Gastrocnemius medialis (tissue), 4 donors: ENCODE results near the gene WWOX. TPM values are rescaled to one million over a fixed set of nuclear protein-coding genes. Genes with fewer than 3 reads are reported as not detected.

Source experiments
- ATAC-seq, 2 donors: fragments of 150-250 bp; one replicate each; pipeline ENCODE4 v1.9.1; 2016
- DNase-seq, 2 donors: peaks; one replicate each; pipeline ENCODE4 v3.0.0-alpha.2; 2019
- H3K27ac ChIP-seq, 4 donors: fragments of 200-600 bp; sonication (generic); 1 replicate in 1 of 4; 2 replicates in 3 of 4; pipeline ENCODE4 v1.5.1; 2016 to 2018; ENCODE audit warnings: mild to moderate bottlenecking in 2 of 4, moderate library complexity in 1 of 4
- H3K27me3 ChIP-seq, 3 donors: fragments of 200-600 bp; sonication (generic) in 2 of 3; 1 replicate in 1 of 3; 2 replicates in 2 of 3; pipeline versions ENCODE4 v1.5.1 to v1.6.0; 2016 to 2019; ENCODE audit warnings: mild to moderate bottlenecking in 1 of 3, moderate library complexity in 1 of 3
- H3K36me3 ChIP-seq, 2 donors: fragments of 200-600 bp; sonication (generic) in 1 of 2; one replicate each; pipeline ENCODE4 v1.5.1; 2017 to 2018
- H3K4me1 ChIP-seq, 2 donors: fragments of 200-600 bp; sonication (generic) in 1 of 2; one replicate each; pipeline ENCODE4 v1.5.1; 2016 to 2017; ENCODE audit warnings: mild to moderate bottlenecking in 2 of 2
- H3K4me3 ChIP-seq, 4 donors: fragments of 200-600 bp; sonication (generic) in 3 of 4; 1 replicate in 1 of 4; 2 replicates in 3 of 4; pipeline ENCODE4 v1.5.1; 2016 to 2019; ENCODE audit warnings: mild to moderate bottlenecking in 2 of 4
- H3K9me3 ChIP-seq, 3 donors: fragments of 200-600 bp; sonication (generic) in 2 of 3; 1 replicate in 1 of 3; 2 replicates in 2 of 3; pipeline ENCODE4 v1.5.1; 2016 to 2019
- CTCF ChIP-seq, 5 experiments: fragments of 450-650 bp in 3 of 5; fragments of 200-600 bp in 2 of 5; sonication (generic) in 2 of 5; IDR thresholded peaks in 4 of 5; conservative IDR thresholded peaks in 1 of 5; 1 replicate in 4 of 5; 2 replicates in 1 of 5; pipeline ENCODE4 v1.5.1; 2016 to 2019; ENCODE audit warnings: antibody characterized with exemption in 5 of 5, mild to moderate bottlenecking in 3 of 5, moderate library complexity in 3 of 5
- POLR2A ChIP-seq, 2 donors: fragments of 450-650 bp; IDR thresholded peaks; one replicate each; pipeline ENCODE4 v1.6.1; 2017; ENCODE audit warnings: antibody characterized with exemption in 2 of 2, mild to moderate bottlenecking in 2 of 2, moderate library complexity in 2 of 2
- in situ Hi-C, 4 donors: fragments of 200-750 bp; cut with MboI; loops; one replicate each; pipeline versions ENCODE4 v1.15.0 to v1.8.0; 2017; ENCODE audit warnings: low sequenced_read_pairs in 4 of 4
- intact Hi-C: fragments of 100-400 bp; cut with DNase I; formaldehyde crosslinking; loops from one replicate; pipeline ENCODE4 v1.15.1; 2023; ENCODE audit warnings: low total_unique reads
- total RNA-seq, 4 donors: library from RNA; depleted of rRNA; stranded (reverse); fragments of >200 nt; gene quantifications; one replicate each; pipeline versions ENCODE4 v1.1.0 to v1.2.3, GENCODE V29; 2016

The WWOX gene
- total RNA-seq, 4 donors from 2014 or later = 3.3 to 13.0 (median 6.0) TPM

DNA sequence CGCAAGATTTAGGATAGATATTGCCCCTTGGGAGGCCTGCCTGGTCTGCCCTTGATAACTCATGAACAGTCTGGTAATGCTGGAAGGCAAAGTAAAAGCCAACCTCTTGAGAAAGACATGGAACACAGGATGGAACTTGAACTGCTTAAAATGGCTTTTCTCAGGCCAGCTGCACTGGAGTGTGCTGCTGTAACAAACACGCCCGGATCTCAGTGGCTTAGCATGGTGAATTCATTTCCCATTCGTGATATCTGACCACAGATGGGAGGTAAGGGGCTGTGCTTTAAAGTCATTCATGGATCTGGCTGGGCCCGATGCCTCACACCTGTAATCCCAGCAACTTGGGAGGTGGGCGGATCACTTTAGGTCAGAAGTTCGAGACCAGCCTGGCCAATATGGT, 113.2 kb downstream of the WWOX start:
- intact Hi-C loops = no loop called here
- no peak overlapping the region for H3K4me3 ChIP-seq
- in situ Hi-C loops = no loop called here
- no peaks in the 10 kb centered on the region for H3K27me3 ChIP-seq
- H3K4me1 ChIP-seq = no peaks in the 10 kb centered on the region
- H3K27ac ChIP-seq = no peak overlapping the region
- TF ChIP-seq POLR2A (IDR thresholded peaks at IDR 0.05) (no peak), CTCF (IDR thresholded peaks at IDR 0.05 in 4 of 5, conservative IDR thresholded peaks at IDR 0.05 in 1 of 5) (no peak)
- DNase-seq (no peak), ATAC-seq (no peak)
- no peaks in the 10 kb centered on the region for H3K36me3 ChIP-seq
- no peaks in the 10 kb centered on the region for H3K9me3 ChIP-seq

DNA sequence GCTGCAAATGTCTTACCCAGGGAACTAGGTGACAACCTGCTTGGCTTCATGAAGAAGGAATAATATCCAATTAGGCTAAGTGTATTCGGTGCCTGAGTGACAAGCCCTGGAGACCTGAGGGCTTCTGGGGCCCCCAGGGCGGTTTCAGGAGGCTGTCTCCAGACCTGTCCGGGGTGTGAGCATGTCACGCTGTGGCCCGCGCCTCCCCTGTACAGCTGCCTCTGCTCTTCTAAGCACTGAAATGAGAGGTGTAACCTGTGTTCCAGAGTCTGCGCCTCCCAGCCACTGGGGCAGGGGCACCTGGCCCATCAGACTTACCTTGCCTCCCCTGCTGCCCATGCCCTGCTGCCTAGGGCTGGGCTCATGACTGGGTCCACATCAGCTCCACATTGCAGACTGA, 114.3 kb downstream of the WWOX start:
- H3K36me3 ChIP-seq = no peaks in the 10 kb centered on the region
- no peaks in the 10 kb centered on the region for H3K9me3 ChIP-seq
- no peaks in the 10 kb centered on the region for H3K27me3 ChIP-seq
- H3K4me1 ChIP-seq = no peaks in the 10 kb centered on the region
- in situ Hi-C loops (no loop called here), intact Hi-C loops (no loop called here)
- no peak overlapping the region for H3K4me3 ChIP-seq
- ATAC-seq (no peak), DNase-seq (no peak)
- no peak for TF ChIP-seq CTCF (IDR thresholded peaks at IDR 0.05 in 4 of 5, conservative IDR thresholded peaks at IDR 0.05 in 1 of 5)
- no peak for TF ChIP-seq POLR2A (IDR thresholded peaks at IDR 0.05)
- no peak overlapping the region for H3K27ac ChIP-seq

GRCh38 chr16:78215222-78215621, 115.8 kb downstream of the WWOX start:
- no peak for TF ChIP-seq POLR2A (IDR thresholded peaks at IDR 0.05)
- no peak for TF ChIP-seq CTCF (IDR thresholded peaks at IDR 0.05 in 4 of 5, conservative IDR thresholded peaks at IDR 0.05 in 1 of 5)
- Histone ChIP-seq H3K4me1 (no peaks in the 10 kb centered on the region), H3K27ac (no peak overlapping the region), H3K4me3 (no peak overlapping the region), H3K36me3 (no peaks in the 10 kb centered on the region), H3K27me3 (no peaks in the 10 kb centered on the region), H3K9me3 (no peaks in the 10 kb centered on the region)
- ATAC-seq (no peak), DNase-seq (no peak)
- intact Hi-C loops = no loop called here
- in situ Hi-C loops = no loop called here

DNA sequence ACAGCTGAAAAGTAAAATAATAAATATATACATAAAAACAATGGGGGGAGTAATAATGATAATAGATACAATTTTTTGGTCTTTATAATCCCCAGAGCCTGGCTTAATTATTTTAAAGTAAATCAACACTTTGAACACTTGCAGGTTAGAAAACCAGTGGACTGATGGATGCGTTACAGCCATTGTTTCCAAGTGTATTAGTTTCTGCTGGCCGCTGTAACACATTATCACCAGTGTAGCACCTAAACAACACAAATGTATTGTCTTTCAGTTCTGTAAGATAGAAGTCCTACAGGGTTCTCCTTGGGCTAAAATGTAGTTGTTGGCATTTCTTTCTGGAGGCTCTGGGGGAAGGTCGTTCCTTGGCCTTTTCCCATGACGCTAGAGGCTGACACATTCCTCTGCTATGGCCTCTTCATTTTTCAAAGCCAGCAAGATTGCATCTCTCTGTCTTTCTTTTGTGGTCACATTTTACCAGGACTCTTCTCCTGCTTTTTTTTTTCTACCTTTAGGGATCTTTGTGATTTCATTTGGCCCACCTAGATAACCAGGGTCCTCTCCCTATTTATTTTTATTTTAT, 116.8 kb downstream of the WWOX start:
- Histone ChIP-seq H3K27ac (no peak overlapping the region), H3K27me3 (no peaks in the 10 kb centered on the region), H3K36me3 (no peaks in the 10 kb centered on the region), H3K4me3 (no peak overlapping the region), H3K9me3 (no peaks in the 10 kb centered on the region), H3K4me1 (no peaks in the 10 kb centered on the region)
- ATAC-seq = no peak
- in situ Hi-C loops = no loop called here
- TF ChIP-seq POLR2A (IDR thresholded peaks at IDR 0.05) (no peak), CTCF (IDR thresholded peaks at IDR 0.05 in 4 of 5, conservative IDR thresholded peaks at IDR 0.05 in 1 of 5) (no peak)
- DNase-seq = no peak
- intact Hi-C loops = no loop called here

GRCh38 chr16:78217276-78217675, 117.8 kb downstream of the WWOX start:
- H3K4me1 ChIP-seq = peaks cover 0 to 5% of the 10 kb centered on the region in 2 donors
- ATAC-seq (no peak), DNase-seq (no peak)
- in situ Hi-C loops = no loop called here
- no peak overlapping the region for H3K4me3 ChIP-seq
- H3K27me3 ChIP-seq = no peaks in the 10 kb centered on the region
- no peaks in the 10 kb centered on the region for H3K36me3 ChIP-seq
- TF ChIP-seq CTCF (IDR thresholded peaks at IDR 0.05 in 4 of 5, conservative IDR thresholded peaks at IDR 0.05 in 1 of 5) = no peak
- no peak for TF ChIP-seq POLR2A (IDR thresholded peaks at IDR 0.05)
- intact Hi-C loops = no loop called here
- H3K9me3 ChIP-seq = no peaks in the 10 kb centered on the region
- no peak overlapping the region for H3K27ac ChIP-seq
